HG02840 (cell line): Measurements from ENCODE around the gene LHX2.

Experiments
- ATAC-seq: cut with Tn5 transposase; IDR thresholded peaks from one replicate; pipeline ENCODE4 v1.9.1; 2021; ENCODE audit warnings: mild to moderate bottlenecking, moderate library complexity, moderate number of reproducible peaks; ENCODE audit not compliant: unreplicated experiment, low FRiP score

The LHX2 gene

GRCh38 chr9:124024107-124024506, 12.5 kb downstream of the LHX2 start:
- ATAC-seq: no peak

GRCh38 chr9:124029617-124030016, 18.0 kb downstream of the LHX2 start:
- ATAC-seq: no peak

- no peak for ATAC-seq
These were observed 19.4 kb downstream of the LHX2 start for GRCh38 chr9:124030969-124031451.

- no peak for ATAC-seq
These were observed 20.7 kb downstream of the LHX2 start for GRCh38 chr9:124032247-124032646.

GRCh38 chr9:124033348-124033747, 21.8 kb downstream of the LHX2 start:
- no peak for ATAC-seq

- ATAC-seq: no peak
These were observed 22.4 kb downstream of the LHX2 start for GRCh38 chr9:124033967-124034366.

- no peak for ATAC-seq
These were observed 23.6 kb downstream of the LHX2 start for GRCh38 chr9:124035001-124035650.

GRCh38 chr9:124036578-124036977, 25.0 kb downstream of the LHX2 start:
- no peak for ATAC-seq

GRCh38 chr9:124037790-124038189, 26.2 kb downstream of the LHX2 start:
- ATAC-seq: no peak

GRCh38 chr9:124038239-124038638, 26.7 kb downstream of the LHX2 start:
- no peak for ATAC-seq

- ATAC-seq: no peak
These were observed 27.4 kb downstream of the LHX2 start for GRCh38 chr9:124038790-124039633.

- no peak for ATAC-seq
These were observed 28.8 kb downstream of the LHX2 start for GRCh38 chr9:124040186-124040931.

GRCh38 chr9:124040935-124041816, 29.6 kb downstream of the LHX2 start:
- ATAC-seq: no peak

- ATAC-seq: no peak
These were observed 30.2 kb downstream of the LHX2 start for GRCh38 chr9:124041817-124042116.

GRCh38 chr9:124042201-124042721, 30.7 kb downstream of the LHX2 start:
- ATAC-seq: no peak

- ATAC-seq: no peak
These were observed 32.9 kb downstream of the LHX2 start for GRCh38 chr9:124044448-124044847.

GRCh38 chr9:124045076-124045829, 33.7 kb downstream of the LHX2 start:
- ATAC-seq: no peak

GRCh38 chr9:124045830-124046177, 34.2 kb downstream of the LHX2 start:
- no peak for ATAC-seq

- no peak for ATAC-seq
These were observed 34.6 kb downstream of the LHX2 start for GRCh38 chr9:124046189-124046588.
